Activated T-cell treated with anti-CD3 and anti-CD28 coated beads, Interleukin-2, amount 50 U/mL, for 1 hour (primary cell): ENCODE results near the gene PAIP2B.
A peak's percentile ranks its signal among the peaks of the same experiment; 100 is the strongest.
"Not testable (repeated sequence)": the region's sequence is repeated elsewhere in the genome, so short reads cannot be mapped to it uniquely, and the experiment has no call there.

ENCODE experiments used
- DNase-seq: peaks from one replicate; pipeline ENCODE4 v3.0.0-alpha.2; 2020

The PAIP2B gene, protein sequence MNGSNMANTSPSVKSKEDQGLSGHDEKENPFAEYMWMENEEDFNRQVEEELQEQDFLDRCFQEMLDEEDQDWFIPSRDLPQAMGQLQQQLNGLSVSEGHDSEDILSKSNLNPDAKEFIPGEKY

DNA sequence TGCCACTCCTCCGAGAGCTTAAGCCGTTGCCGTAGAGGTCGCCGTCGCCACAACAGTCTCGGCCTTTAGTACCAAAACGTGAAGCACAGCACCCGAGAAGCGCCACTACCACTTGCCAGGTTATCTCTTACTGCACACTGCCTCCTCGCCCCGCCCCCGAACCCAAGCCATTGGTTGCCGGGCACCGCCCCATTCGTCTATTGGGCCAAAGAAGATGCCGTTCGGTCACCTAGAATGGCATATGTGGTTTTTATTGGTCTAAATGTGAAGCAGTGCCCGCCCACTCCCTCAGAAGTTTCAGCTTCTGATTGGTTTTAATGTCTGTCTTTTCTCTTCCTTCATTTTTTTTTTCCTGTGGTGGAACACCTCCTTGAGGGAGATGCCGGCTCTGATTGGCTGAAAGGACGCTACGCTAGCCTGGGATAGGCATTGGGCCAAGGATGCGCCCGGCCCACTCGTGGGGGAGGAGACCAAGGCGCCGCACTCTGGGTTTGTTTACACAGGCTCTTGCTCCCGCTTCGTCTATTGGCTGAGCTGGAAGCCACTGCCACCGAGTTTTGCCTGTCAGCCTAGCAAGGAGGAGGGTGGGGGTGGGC, at the start of gene PAIP2B:
Gene PAIP2B, minus strand, starts transcription at position 139 of the 596 bp plus-strand sequence. CDS start 24,514 bp downstream, outside the sequence.
- peak; percentile 95 for DNase-seq

- DNase-seq = no peak
Measured at GRCh38 chr2:71275939-71276310, 49.0 kb upstream of the PAIP2B start.

DNA sequence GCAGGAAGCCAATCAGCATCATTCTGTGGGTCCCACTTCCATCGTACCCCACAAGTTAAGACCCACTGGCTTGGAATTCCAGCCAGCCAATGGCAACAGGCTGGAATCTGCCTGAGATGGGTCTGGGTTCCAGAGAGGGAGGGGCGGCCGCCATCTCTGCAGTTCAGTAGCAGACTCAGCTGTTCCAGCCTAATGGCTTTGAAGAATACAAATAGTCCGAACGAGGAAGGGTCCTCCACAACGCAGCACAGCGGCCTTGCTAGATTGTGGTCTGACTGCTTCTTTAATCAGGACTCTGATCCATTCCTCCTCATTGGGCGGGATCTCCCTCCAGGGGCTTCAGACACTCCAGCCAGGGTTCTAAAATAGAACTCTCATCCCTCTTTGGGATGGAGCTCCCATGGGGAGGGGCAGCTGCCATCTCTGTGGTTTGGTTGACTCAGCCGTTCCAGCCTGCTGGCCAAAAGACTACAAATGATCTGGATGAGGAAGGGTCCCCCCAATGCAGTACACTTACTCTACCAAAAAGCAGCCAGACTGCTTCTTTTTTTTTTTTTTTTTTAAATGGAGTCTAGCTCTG, 42.7 kb upstream of the PAIP2B start:
- no peak for DNase-seq

- DNase-seq = no peak
Measured at GRCh38 chr2:71263386-71263785, 36.5 kb upstream of the PAIP2B start.

DNA sequence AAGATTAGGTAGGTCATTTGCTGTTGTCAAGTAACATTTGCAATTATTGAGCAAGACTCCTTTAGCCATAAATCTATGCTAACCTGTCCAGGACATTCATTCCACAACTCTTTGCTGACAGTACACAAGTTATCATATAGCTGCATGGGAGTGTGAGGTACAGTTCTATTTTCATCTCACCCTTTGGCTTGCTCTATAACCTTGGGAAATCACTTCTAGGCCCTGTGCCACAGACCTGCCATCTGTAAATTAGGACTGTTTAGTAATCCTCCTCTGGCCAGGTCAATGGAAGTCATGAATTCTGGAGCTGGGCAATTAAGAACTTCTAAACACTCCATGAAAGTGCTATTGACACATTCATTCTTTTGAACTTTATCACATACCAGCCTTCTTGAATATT, 34.6 kb upstream of the PAIP2B start:
- DNase-seq = no peak

DNA sequence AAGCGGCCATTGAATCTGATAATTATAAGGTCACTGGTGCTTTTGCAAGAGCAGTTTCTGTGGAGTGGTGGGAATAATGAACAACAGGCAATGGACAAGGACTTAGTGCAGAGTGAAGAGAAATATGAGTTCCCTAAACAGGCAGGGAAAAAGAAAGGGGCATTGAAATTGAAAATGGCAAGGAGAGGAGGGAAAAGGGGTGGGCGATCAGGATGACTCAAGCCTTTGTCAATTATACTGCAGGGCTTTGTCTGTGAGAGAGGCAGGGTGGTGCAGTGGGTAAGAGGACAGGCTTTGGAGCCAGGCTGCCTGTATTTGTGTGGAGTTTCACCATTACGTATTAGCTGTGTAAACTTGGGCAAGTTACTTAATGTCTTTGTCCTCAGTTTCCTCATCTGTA, 29.5 kb upstream of the PAIP2B start:
- no peak for DNase-seq

DNA sequence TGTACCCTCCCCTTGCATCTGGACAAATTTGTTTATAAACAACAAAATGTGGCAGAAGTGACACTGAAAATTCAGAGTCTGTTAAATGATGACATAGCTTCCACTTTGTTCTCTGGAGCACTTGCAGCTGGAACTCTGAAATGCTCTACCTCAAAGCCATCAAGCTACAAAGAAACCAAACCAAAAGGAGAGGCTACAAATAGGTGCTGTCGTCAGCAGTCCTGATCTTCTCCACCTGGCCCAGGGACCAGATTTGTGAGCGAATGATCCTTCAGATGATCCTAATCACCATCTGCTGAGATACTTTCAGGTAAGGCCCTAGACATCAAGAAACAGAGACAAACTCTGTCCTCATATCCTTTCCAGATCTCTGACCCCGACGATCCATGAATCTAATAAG, 27.9 kb upstream of the PAIP2B start:
- no peak for DNase-seq

DNA sequence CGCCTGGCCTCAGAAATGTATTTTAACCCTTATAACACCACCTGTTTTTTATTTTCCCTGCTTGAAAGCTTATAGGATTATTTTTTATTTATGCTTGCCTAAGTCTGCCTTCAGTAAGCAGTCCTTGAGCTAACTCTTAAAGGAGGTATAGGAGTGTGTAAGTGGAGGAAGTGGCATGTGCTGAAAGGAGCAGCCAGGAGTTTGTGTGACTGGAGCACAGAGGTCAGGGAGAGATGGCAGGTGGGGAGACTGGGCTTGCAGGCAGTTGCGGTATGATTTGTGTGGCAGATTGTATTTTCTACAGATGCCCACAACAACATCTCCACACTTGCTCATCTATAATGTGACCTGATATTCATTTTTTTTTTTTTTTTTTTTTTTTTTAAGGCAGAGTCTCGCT, 27.2 kb upstream of the PAIP2B start:
- no peak for DNase-seq

- no peak for DNase-seq
Measured at GRCh38 chr2:71253476-71253875, 26.6 kb upstream of the PAIP2B start.

- no peak for DNase-seq
Measured at GRCh38 chr2:71252862-71253261, 26.0 kb upstream of the PAIP2B start.

DNA sequence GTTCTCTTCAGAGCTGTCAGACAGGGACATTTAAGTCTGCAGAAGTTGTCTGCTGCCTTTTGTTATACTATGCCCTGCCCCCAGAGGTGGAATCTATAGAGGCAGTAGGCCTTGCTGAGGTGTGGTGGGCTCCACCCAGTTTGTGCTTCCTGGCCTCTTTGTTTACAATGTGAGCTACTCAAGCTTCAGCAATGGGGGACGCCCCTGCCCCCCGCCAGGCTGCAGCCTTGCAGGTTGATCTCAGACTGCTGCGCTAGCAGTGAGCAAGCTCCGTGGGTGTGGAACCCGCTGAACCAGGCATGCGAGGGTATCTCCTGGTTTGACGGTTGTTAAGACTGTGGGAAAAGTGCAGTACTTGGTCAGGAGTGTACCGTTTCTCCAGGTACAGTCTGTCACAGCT, 24.0 kb upstream of the PAIP2B start:
- no peak for DNase-seq

GRCh38 chr2:71244302-71244660, 17.4 kb upstream of the PAIP2B start:
- no peak for DNase-seq

DNA sequence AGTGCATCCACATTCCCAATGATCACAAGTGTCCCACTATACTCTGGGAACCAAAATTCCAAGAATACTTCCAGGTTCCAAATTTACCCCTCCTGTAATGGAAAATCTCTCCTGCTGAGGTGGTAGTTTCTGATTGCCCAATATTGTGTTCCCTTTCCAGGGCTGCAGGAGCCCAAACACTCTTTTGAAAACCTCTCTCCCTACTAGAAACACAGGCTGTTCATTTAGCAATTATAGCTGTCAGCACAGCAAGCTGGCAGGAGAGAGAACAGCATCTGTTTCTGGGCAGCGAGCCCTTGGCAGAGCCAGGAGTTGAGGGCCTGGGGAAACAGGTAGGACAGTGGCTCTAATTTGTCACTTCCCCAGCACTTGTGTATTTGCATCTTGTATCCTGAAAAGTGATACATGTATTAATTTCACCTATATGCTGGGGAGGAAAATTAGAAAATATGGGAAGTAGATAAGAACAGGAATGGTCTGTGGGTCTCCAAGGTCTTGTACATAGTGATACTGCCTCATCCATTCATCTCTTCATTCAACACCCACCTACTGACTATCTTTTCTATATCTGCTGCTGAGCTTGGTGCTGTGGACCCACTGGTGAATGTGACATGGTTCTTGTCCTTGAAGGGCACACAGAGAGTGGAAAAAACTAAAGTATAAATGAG, 16.9 kb upstream of the PAIP2B start:
- no peak for DNase-seq

GRCh38 chr2:71240794-71241193, 13.9 kb upstream of the PAIP2B start:
- no peak for DNase-seq

DNA sequence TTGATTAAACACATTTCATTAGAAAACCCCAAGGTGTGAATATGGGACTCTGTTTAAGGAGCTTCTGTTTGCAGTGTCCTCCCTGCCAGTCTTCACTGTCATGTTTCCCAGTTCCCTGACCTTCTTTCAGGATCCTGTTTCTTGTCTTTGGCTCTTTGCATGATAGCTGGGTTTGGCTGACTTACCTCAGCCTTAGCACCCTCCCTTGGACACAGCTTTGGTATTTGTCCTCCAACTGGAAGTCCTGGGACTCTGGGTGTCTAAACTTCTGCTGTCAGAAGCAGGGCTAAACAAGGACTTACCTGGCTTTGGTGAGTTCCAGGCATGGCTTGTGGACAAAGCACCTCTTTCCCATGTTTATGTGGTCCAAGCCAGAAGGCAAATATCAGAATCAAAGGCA, 11.2 kb upstream of the PAIP2B start:
- no peak for DNase-seq

DNA sequence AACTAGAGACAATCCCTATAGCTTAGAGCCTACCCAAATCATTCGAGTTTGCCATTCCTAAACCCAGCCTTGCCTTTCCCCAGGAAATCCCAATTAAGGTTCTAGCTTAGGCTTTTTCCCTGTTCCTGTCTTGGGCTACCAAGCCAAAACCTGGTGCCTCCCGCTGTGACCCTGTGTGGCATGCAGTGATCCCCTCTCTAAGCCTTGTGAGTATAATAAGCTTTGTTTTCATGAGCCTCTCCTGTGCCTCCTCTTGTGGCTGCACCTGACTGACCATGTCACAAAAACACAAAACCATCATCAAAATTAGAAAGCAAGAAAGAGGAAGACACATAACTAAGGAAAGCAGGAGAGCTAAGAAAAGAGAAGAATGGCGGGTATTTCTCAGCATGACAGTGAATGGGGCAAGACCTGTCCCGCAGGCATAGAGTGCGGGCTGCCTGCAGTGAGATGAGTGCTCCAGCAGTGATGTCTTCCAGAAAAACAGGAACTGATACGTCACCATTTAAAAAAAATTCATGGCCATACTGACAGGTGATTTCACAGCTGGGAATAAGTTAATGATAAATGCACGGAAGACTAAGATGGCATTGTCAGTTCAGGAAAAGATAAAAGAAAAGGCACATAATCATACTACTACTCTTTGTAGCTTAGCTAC, 9.2 kb upstream of the PAIP2B start:
- DNase-seq = no peak

DNA sequence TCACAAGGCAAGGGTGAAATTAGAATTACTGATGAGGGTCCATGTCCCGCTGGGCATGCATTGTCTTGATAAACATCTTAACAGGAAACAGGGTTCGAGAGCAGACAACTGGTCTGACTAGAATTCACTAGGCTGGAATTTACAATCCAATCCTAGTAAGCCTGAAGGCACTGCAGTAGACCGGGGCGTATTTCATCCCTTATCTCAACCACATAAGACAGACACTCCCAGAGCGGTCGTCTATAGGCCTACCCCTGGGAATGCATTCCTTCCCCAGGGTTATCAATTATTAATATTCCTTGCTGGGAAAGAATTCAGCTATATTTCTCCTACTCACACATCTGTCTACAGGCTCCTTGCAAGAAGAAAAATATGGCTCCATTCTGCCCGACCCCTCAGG, 6.2 kb upstream of the PAIP2B start:
- not testable (repeated sequence) for DNase-seq

DNA sequence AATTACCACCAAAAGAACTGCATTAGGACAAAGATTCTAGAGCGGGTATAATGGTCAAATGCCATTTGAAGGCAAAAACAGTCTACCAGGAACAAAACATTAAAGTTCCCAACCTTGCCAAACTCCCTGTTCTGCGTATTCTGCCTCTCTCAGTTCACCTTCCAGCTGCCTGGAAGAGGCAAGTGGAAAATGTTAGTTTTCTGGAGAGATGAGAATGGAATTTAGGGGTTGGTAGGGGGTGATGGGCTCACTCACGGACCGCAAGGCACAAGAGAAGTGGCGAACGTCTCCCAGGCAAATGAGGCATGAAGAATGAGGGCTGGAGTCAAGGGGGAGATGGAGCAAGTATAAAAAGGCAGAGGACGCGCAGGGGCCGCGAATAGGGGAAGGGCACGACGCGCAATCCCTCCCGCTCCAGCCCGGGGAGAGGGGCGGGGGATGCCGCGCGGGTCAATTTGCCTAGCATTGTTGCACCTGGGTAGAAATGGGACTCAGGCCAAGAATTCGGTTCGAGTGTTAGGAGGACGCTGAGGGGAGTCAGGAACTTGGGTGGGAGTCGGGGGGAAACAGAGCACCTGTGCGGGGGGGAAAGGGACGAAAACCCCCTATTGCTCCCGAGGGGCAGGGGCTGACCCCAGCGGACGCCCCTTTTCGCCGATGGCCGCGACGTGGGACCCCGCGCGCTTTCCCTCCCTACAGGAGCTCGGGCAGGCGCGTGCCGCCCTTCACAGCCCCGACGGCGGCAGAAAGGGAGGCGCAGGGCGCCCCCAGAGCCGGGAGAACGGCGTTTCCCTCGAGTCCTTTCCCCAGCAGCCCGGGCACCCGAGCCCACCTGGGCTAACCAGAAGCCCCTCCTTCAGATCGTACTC, 573 bp downstream of the PAIP2B start:
- no peak for DNase-seq

GRCh38 chr2:71224935-71225334, 2.0 kb downstream of the PAIP2B start:
- DNase-seq = no peak

- DNase-seq = no peak
Measured at GRCh38 chr2:71224457-71224856, 2.4 kb downstream of the PAIP2B start.

DNA sequence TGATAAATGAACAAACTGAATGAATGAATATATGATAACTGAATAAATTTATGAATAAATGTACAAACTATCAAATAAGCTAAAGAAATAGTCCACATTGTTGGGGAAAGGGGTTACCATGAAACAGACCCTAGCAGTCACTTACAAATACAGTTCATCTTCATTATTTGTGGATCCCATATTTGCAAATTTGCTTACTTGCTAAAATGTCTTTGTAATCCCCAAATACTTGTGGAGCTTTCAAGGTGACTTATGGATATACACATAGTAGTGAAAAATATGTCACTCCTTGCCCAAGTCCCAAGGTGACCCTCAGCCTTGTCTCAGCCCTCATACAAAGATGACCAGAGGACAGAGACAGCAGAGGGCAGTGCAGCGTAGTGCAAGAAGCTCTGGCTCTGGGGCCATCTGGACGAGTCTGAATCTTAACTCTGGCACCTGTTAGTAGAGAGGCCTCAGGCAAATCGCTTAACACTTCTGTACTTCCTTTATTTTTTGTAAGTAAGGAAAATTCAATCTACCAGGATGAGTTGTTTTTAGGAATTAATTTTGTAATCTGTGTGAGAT, 3.1 kb downstream of the PAIP2B start:
- no peak for DNase-seq

- DNase-seq = no peak
Measured at GRCh38 chr2:71220743-71221142, 6.2 kb downstream of the PAIP2B start.

GRCh38 chr2:71216501-71216900, 10.4 kb downstream of the PAIP2B start:
- DNase-seq = no peak
